OCI-LY1 (cell line): ENCODE data around the gene ITPA.

Source experiments
- H2AFZ ChIP-seq: fragments of 200-600 bp; sonication (generic), shearing (Covaris generic); 2 replicates; pipeline ENCODE4 v1.6.0; 2014; ENCODE audit warnings: antibody characterized with exemption, mild to moderate bottlenecking, low read length
- H3F3A ChIP-seq: fragments of 200-600 bp; sonication (generic), shearing (Covaris generic); 2 replicates; pipeline ENCODE4 v1.6.0; 2014; ENCODE audit warnings: mild to moderate bottlenecking, antibody characterized with exemption, low read length, moderate library complexity; ENCODE audit not compliant: insufficient read depth
- H3K27ac ChIP-seq: fragments of 200-600 bp; sonication (generic); 2 replicates; pipeline ENCODE4 v1.5.1; 2014; ENCODE audit warnings: low read length, mixed run types, mild to moderate bottlenecking, low read depth; ENCODE audit not compliant: poor library complexity, severe bottlenecking
- H3K27me3 ChIP-seq: fragments of 200-600 bp; sonication (generic); 2 replicates; pipeline ENCODE4 v1.6.0; 2014; ENCODE audit warnings: antibody characterized with exemption, mild to moderate bottlenecking, low read length, moderate library complexity; ENCODE audit not compliant: insufficient read depth
- H3K36me3 ChIP-seq: fragments of 200-600 bp; sonication (generic); 2 replicates; pipeline ENCODE4 v1.6.1; 2014; ENCODE audit warnings: mild to moderate bottlenecking, antibody characterized with exemption, low read length, moderate library complexity, mixed read lengths; ENCODE audit not compliant: insufficient read depth
- H3K4me1 ChIP-seq: fragments of 200-600 bp; sonication (generic); 2 replicates; pipeline ENCODE4 v1.5.1; 2014; ENCODE audit warnings: mild to moderate bottlenecking, low read length, moderate library complexity; ENCODE audit not compliant: insufficient read depth, severe bottlenecking
- H3K4me2 ChIP-seq: fragments of 200-600 bp; sonication (generic), shearing (Covaris generic); 2 replicates; pipeline ENCODE4 v1.6.1; 2014; ENCODE audit warnings: low read length
- H3K4me3 ChIP-seq: fragments of 200-600 bp; sonication (generic); 2 replicates; pipeline ENCODE4 v1.5.1; 2014; ENCODE audit warnings: low read length, low read depth, mild to moderate bottlenecking, mixed read lengths; ENCODE audit not compliant: poor library complexity, severe bottlenecking
- H3K79me2 ChIP-seq: fragments of 200-600 bp; shearing (Covaris generic); 2 replicates; pipeline ENCODE4 v1.6.1; 2016; ENCODE audit warnings: mixed run types, low read length, mixed read lengths; ENCODE audit not compliant: insufficient read depth
- H3K9ac ChIP-seq: fragments of 200-600 bp; sonication (generic), shearing (Covaris generic); 2 replicates; pipeline ENCODE4 v1.6.1; 2014; ENCODE audit warnings: mild to moderate bottlenecking, low read length, mixed read lengths
- H3K9me2 ChIP-seq: fragments of 200-600 bp; sonication (generic), shearing (Covaris generic); 2 replicates; pipeline ENCODE4 v1.6.1; 2014; ENCODE audit warnings: low read depth, mild to moderate bottlenecking, low read length, mixed read lengths
- H3K9me3 ChIP-seq: fragments of 200-600 bp; shearing (Covaris generic); 2 replicates; pipeline ENCODE4 v1.6.1; 2014; ENCODE audit warnings: low read length, mixed read lengths
- H4K20me1 ChIP-seq: fragments of 200-600 bp; sonication (generic), shearing (Covaris generic); 2 replicates; pipeline ENCODE4 v1.6.0; 2016; ENCODE audit warnings: mild to moderate bottlenecking, low read length; ENCODE audit not compliant: insufficient read depth
- CTCF ChIP-seq: fragments of 200-600 bp; sonication (generic), shearing (Covaris generic); IDR thresholded peaks from 2 replicates; pipeline ENCODE4 v1.5.1; 2017; ENCODE audit warnings: mild to moderate bottlenecking, antibody characterized with exemption, low read length, moderate library complexity, mixed read lengths
- EZH2 ChIP-seq: fragments of 200-600 bp; sonication (generic), shearing (Covaris generic); IDR thresholded peaks from 2 replicates; pipeline ENCODE4 v1.8.0; 2017; ENCODE audit warnings: borderline replicate concordance, mixed run types, mild to moderate bottlenecking, antibody characterized with exemption, low read length, moderate library complexity, mixed read lengths

The ITPA gene

GRCh38 chr20:3221398-3222226 is 12.3 kb downstream of the ITPA start:
- TF ChIP-seq EZH2 (no peak), CTCF (no peak)
- H3K36me3 ChIP-seq: peaks cover 66% of the 10 kb centered on the region
- no peak overlapping the region for H3K4me3 ChIP-seq
- no peak overlapping the region for H3K4me2 ChIP-seq
- H4K20me1 ChIP-seq: no peaks in the 10 kb centered on the region
- no peaks in the 10 kb centered on the region for H3K27me3 ChIP-seq
- no peaks in the 10 kb centered on the region for H3K79me2 ChIP-seq
- no peak overlapping the region for H3K9ac ChIP-seq
- H3K9me2 ChIP-seq: no peaks in the 10 kb centered on the region
- H3F3A ChIP-seq: no peaks in the 10 kb centered on the region
- no peak overlapping the region for H2AFZ ChIP-seq
- H3K27ac ChIP-seq: no peak overlapping the region
- peaks cover 15% of the 10 kb centered on the region for H3K4me1 ChIP-seq
- no peaks in the 10 kb centered on the region for H3K9me3 ChIP-seq

- peaks cover 15% of the 10 kb centered on the region for H3K4me1 ChIP-seq
- H3F3A ChIP-seq: no peaks in the 10 kb centered on the region
Observed at GRCh38 chr20:3222635-3223600, 13.6 kb downstream of the ITPA start.

GRCh38 chr20:3223651-3223993 is 14.3 kb downstream of the ITPA start:
- Histone ChIP-seq H3K9ac (no peak overlapping the region), H3K9me2 (no peaks in the 10 kb centered on the region), H3K4me3 (no peak overlapping the region), H3F3A (no peaks in the 10 kb centered on the region), H4K20me1 (no peaks in the 10 kb centered on the region), H3K27me3 (no peaks in the 10 kb centered on the region), H3K36me3 (peaks cover 50% of the 10 kb centered on the region), H2AFZ (no peak overlapping the region), H3K27ac (peak overlapping the region; percentile 53), H3K79me2 (no peaks in the 10 kb centered on the region), H3K4me1 (peaks cover 15% of the 10 kb centered on the region), H3K4me2 (no peak overlapping the region), H3K9me3 (no peaks in the 10 kb centered on the region)
- TF ChIP-seq EZH2: no peak
- TF ChIP-seq CTCF: no peak

More at GRCh38 chr20:3222635-3223600, 13.6 kb downstream of the ITPA start:
- Histone ChIP-seq H4K20me1 (no peaks in the 10 kb centered on the region), H3K4me3 (no peak overlapping the region), H3K9me2 (no peaks in the 10 kb centered on the region), H3K36me3 (peaks cover 55% of the 10 kb centered on the region), H3K4me2 (no peak overlapping the region), H3K9ac (no peak overlapping the region), H3K79me2 (no peaks in the 10 kb centered on the region), H3K27me3 (no peaks in the 10 kb centered on the region), H3K27ac (peak overlapping the region; percentile 53), H3K9me3 (no peaks in the 10 kb centered on the region), H2AFZ (no peak overlapping the region)
- TF ChIP-seq CTCF (no peak), EZH2 (no peak)
